ENCODE measurements around the gene PTGR2.

DNA sequence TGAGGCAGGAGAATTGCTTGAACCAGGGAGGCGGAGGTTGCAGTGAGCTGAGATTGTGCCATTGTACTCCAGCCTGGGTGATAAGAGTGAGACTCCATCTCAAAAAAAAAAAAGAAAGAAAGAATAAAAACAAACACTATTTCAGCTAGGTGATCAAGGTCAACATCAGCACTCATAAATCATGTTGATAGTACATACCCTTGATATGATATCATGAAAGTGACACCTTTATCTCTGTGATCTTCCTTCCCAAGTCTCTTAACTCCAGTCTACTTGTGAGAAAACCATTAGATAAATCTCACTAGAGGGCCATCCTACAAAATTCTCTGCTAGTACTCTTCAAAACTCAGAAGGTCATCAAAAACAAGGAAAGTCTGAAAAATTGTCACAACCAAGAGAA, 44.2 kb upstream of the PTGR2 start:
- no peak for TF ChIP-seq CTCF (IDR thresholded peaks at IDR 0.05)
- no peak for TF ChIP-seq POLR2A (IDR thresholded peaks at IDR 0.05)

Data from uterus (tissue), 2 donors.